Esophagus (tissue), 2 donors: ENCODE measurements around the gene SRL. TPM values are rescaled to one million over a fixed set of nuclear protein-coding genes. Genes with fewer than 3 reads are reported as not detected.

Source experiments
- H3K27ac ChIP-seq, 2 donors: one replicate each; pipeline ENCODE4 v1.5.1; 2013; ENCODE audit warnings: low read depth in 2 of 2, mild to moderate bottlenecking in 2 of 2, inconsistent platforms in 1 of 2, low read length in 1 of 2, moderate library complexity in 1 of 2
- H3K27me3 ChIP-seq, 2 donors: one replicate each; pipeline ENCODE4 v1.6.1; 2013; ENCODE audit warnings: low read length in 2 of 2, control low read depth in 1 of 2, mild to moderate bottlenecking in 1 of 2; ENCODE audit not compliant: insufficient read depth in 2 of 2, control insufficient read depth in 1 of 2
- H3K36me3 ChIP-seq, 2 donors: one replicate each; pipeline ENCODE4 v1.6.1; 2013; ENCODE audit warnings: low read length in 1 of 2; ENCODE audit not compliant: control insufficient read depth in 2 of 2, insufficient read depth in 2 of 2
- H3K4me1 ChIP-seq, 2 donors: one replicate each; pipeline ENCODE4 v1.6.1; 2013; ENCODE audit warnings: low read length in 1 of 2; ENCODE audit not compliant: control insufficient read depth in 2 of 2, insufficient read depth in 2 of 2
- H3K4me3 ChIP-seq, 2 donors: one replicate each; pipeline ENCODE4 v1.5.1; 2013; ENCODE audit warnings: low read length in 2 of 2, mild to moderate bottlenecking in 2 of 2, low read depth in 1 of 2, moderate library complexity in 1 of 2
- H3K9me3 ChIP-seq, 2 donors: one replicate each; pipeline ENCODE4 v1.6.1; 2013; ENCODE audit warnings: mild to moderate bottlenecking in 2 of 2, low read depth in 1 of 2, low read length in 1 of 2, moderate library complexity in 1 of 2; ENCODE audit not compliant: control insufficient read depth in 2 of 2, insufficient read depth in 1 of 2
- WGBS, 2 donors: extraction: QIAGEN DNeasy Blood & Tissue Kit; methylation state at CpG; one replicate each; pipeline ENCODE4 v1.1.7; 2013; 5-methylcytosine and 5-hydroxymethylcytosine counted together
- polyA plus RNA-seq, 2 donors: library from polyadenylated mRNA; stranded (reverse); fragments of 200-250 nt; gene quantifications; one replicate each; pipeline ENCODE4 v1.2.3, GENCODE V29; 2013
- donor health status: healthy with polysubstance abuse.
- donor health status: Bipolar disorder and iron deficiency.

SRL gene
- polyA plus RNA-seq, 2 donors = 0.16 to 0.22 TPM

DNA sequence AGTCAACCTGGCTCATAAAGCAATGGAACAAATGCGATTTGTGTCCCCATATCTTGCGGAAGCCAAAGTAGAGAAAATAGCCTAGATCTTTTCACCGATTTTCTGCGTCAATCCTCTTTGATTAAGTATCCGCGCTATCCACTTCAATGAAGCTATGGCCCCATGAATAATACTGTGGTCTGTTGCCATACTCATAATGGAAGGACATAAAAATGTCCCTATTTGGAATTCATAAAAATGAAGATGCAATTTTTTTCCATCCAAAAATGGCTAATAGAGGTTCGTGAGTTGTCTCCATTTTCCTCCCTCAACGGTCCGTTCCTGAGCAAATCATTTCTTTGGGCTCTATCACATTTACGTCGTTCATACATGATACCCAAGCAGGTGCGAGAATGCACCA lies 100.3 kb downstream of the SRL start:
- 93 to 96% methylated on average over 12 of the region's 12 CpGs for WGBS, 2 donors

GRCh38 chr16:4140652-4141051 lies 101.2 kb downstream of the SRL start:
- Histone ChIP-seq H3K36me3 (no peaks in the 10 kb centered on the region), H3K4me1 (peaks cover 0 to 3% of the 10 kb centered on the region in 2 donors), H3K4me3 (no peak overlapping the region), H3K9me3 (no peaks in the 10 kb centered on the region), H3K27ac (no peak overlapping the region), H3K27me3 (no peaks in the 10 kb centered on the region)
- 49 to 68% methylated on average over 3 of the region's 3 CpGs for WGBS, 2 donors

More for the DNA sequence above, 100.3 kb downstream of the SRL start:
- Histone ChIP-seq H3K9me3 (no peaks in the 10 kb centered on the region), H3K27me3 (no peaks in the 10 kb centered on the region), H3K4me1 (peaks cover 0 to 3% of the 10 kb centered on the region in 2 donors), H3K36me3 (no peaks in the 10 kb centered on the region), H3K4me3 (no peak overlapping the region), H3K27ac (no peak overlapping the region)

- Histone ChIP-seq H3K4me3 (no peak overlapping the region), H3K4me1 (peaks cover 0 to 3% of the 10 kb centered on the region in 2 donors), H3K9me3 (no peaks in the 10 kb centered on the region), H3K27ac (peak overlapping the region in 1 of 2 donors; percentile 7), H3K27me3 (no peaks in the 10 kb centered on the region), H3K36me3 (no peaks in the 10 kb centered on the region)
Observed at GRCh38 chr16:4139968-4140367, 101.9 kb downstream of the SRL start.

Other genes with a start within 250 kb of the SRL start
- 1 to 10 TPM; 3.8 to 4.5 TPM for gene ADCY9, start 125.6 kb downstream of the SRL start, polyA plus RNA-seq
- 1 to 10 TPM; 6.2 to 7.8 TPM for gene TFAP4, start 30.9 kb upstream of the SRL start, polyA plus RNA-seq
- gene GLIS2, start 74.0 kb upstream of the SRL start, polyA plus RNA-seq = 1 to 10 TPM; 1.2 to 1.6 TPM
- 10 to 100 TPM; 48.2 to 86.1 TPM for gene PAM16, start 109.2 kb upstream of the SRL start, polyA plus RNA-seq
- gene VASN, start 129.8 kb upstream of the SRL start, polyA plus RNA-seq = 10 to 100 TPM; 25.5 to 32.7 TPM
- 10 to 100 TPM; 11.6 to 12.8 TPM for gene CORO7, start 174.5 kb upstream of the SRL start, polyA plus RNA-seq
- 10 to 100 TPM; 20.5 to 27.8 TPM for gene DNAJA3, start 183.8 kb upstream of the SRL start, polyA plus RNA-seq
- gene NMRAL1, start 232.5 kb upstream of the SRL start, polyA plus RNA-seq = 10 to 100 TPM; 39.8 to 40.7 TPM
- 10 to 100 TPM; 77.1 to 85.9 TPM for gene HMOX2, start 234.3 kb upstream of the SRL start, polyA plus RNA-seq